ENCODE data around the gene PRPH2. TPM values are rescaled to one million over a fixed set of nuclear protein-coding genes. Genes with fewer than 3 reads are reported as not detected.

PRPH2 gene
- total and polyA plus RNA-seq, 2 donors (not counting 3 experiments of a cell fraction or from before 2014, with no cell fraction given) = 0.40 to 0.46 TPM

DNA sequence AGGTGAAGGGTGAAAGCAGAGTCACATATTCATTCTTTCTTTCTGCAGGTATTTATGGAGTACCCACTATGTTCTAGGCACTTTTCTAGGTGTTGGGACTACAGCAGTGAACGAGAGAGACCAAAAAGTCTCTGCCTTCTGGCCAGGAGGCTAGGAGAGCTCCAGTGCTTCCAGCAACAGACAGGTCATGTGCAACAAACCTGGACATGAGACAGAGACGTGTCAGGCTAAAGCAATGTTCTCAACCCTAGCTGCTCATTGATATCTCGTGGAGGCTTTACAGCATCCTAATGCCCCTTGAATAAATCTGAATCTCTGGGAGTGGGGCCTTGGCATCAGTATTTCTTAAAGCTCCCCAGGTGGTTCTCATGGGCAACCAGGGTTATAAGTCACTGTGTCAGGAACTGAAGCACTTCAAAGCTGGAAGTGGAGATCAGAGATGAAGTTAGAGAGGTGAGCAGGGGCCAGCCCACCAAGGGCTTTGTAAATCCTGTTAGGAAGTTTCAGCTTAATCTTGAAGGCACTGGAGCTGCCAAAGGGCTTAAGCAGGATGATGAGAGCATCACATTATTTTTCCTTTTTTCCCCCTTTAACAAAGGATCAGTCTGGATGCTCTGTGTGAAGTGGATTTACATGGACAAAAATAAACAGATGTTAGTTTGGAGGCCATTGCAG is 36.5 kb upstream of the PRPH2 start:
- Histone ChIP-seq H3K36me3 (ENCODE audit: control insufficient read depth in 2 of 2, extremely low read depth in 1 of 2, insufficient read depth in 2 of 2, low read length in 2 of 2) (no peaks in the 10 kb centered on the region), H4K20me1 (replicated peaks; ENCODE audit: control insufficient read depth, extremely low read depth, insufficient read depth, low read length) (no peaks in the 10 kb centered on the region), H3K9ac (replicated peaks; ENCODE audit: extremely low read depth, insufficient read depth, low read length) (no peak overlapping the region), H3K9me3 (replicated peaks; ENCODE audit: control insufficient read depth, insufficient read depth, low read length) (no peaks in the 10 kb centered on the region), H3K9me1 (replicated peaks; ENCODE audit: control insufficient read depth, extremely low read depth, insufficient read depth, low read length) (no peaks in the 10 kb centered on the region), H3K27me3 (ENCODE audit: control insufficient read depth in 2 of 2, insufficient read depth in 2 of 2, low read length in 2 of 2) (no peaks in the 10 kb centered on the region), H3K27ac (ENCODE audit: insufficient read depth, low read depth, low read length) (no peak overlapping the region), H3K4me1 (ENCODE audit: control insufficient read depth, extremely low read depth, insufficient read depth, low read length) (no peaks in the 10 kb centered on the region), H3K4me2 (ENCODE audit: insufficient read depth, low read length) (no peak overlapping the region), H3K4me3 (replicated peaks in 1 of 3; ENCODE audit: insufficient read depth in 1 of 3, low read depth in 1 of 3, low read length in 3 of 3) (no peak overlapping the region), H3K79me2 (ENCODE audit: control insufficient read depth, insufficient read depth, low read length) (no peaks in the 10 kb centered on the region), H2AFZ (ENCODE audit: low read depth, low read length) (no peak overlapping the region)
- ChIA-PET POLR2A (no interaction called here), CTCF (interaction anchor here (0.9 to 1.1 kb wide), 3 partner anchors 11 to 17 kb away, joined by 3 to 6 read pairs (median 3); partner anchors contain the start of gene TBCC)
- BruUV-seq (replicated peaks) = no TSS peak
- intact Hi-C loops (cut with micrococcal nuclease) = no loop called here
- FAIRE-seq = no peak
- no peak for DNase-seq (ENCODE audit: low read depth, low spot score)
- dilution Hi-C loops (cut with MboI; ENCODE audit: extremely low pct_ligation_motif_present, low sequenced_read_pairs) = no loop called here
- TF ChIP-seq JUN (IDR thresholded peaks at IDR 0.05; ENCODE audit: borderline replicate concordance, insufficient read depth, insufficient read length, low read depth) = no peak
- TF ChIP-seq MAX (IDR thresholded peaks at IDR 0.05; ENCODE audit: insufficient read depth, insufficient read length) = no peak
- TF ChIP-seq POLR2A (IDR thresholded peaks at IDR 0.05; ENCODE audit: low read depth, low read length) = no peak

DNA sequence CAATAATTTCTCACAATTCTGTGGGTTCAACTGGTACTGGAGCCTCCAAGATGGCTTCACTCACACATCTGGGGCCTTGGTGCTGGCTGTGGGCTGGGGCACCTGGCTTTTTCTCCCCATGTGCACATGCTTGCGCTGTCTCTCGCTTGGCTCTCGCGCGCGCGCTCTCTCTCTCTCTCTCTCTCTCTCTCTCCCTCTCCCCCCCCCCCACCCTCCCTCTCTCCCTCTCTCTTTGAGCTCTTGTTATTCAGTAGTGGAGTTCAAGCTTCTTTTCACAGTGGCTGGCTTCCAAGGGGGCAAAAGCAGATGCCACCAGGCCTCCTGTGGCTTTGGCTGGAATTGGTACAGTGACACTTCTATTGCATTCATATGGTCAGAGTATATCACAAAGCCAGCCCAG is 34.3 kb upstream of the PRPH2 start:
- H3K9ac ChIP-seq (replicated peaks; ENCODE audit: extremely low read depth, insufficient read depth, low read length) = no peak overlapping the region
- H3K4me3 ChIP-seq (replicated peaks in 1 of 3; ENCODE audit: insufficient read depth in 1 of 3, low read depth in 1 of 3, low read length in 3 of 3) = no peak overlapping the region
- ChIA-PET CTCF (no interaction called here), POLR2A (no interaction called here)
- no peaks in the 10 kb centered on the region for H3K4me1 ChIP-seq (ENCODE audit: control insufficient read depth, extremely low read depth, insufficient read depth, low read length)
- no peaks in the 10 kb centered on the region for H4K20me1 ChIP-seq (replicated peaks; ENCODE audit: control insufficient read depth, extremely low read depth, insufficient read depth, low read length)
- no peak overlapping the region for H2AFZ ChIP-seq (ENCODE audit: low read depth, low read length)
- no peaks in the 10 kb centered on the region for H3K9me1 ChIP-seq (replicated peaks; ENCODE audit: control insufficient read depth, extremely low read depth, insufficient read depth, low read length)
- no peaks in the 10 kb centered on the region for H3K79me2 ChIP-seq (ENCODE audit: control insufficient read depth, insufficient read depth, low read length)
- H3K9me3 ChIP-seq (replicated peaks; ENCODE audit: control insufficient read depth, insufficient read depth, low read length) = no peaks in the 10 kb centered on the region
- intact Hi-C loops (cut with micrococcal nuclease) (no loop called here), dilution Hi-C loops (cut with MboI; ENCODE audit: extremely low pct_ligation_motif_present, low sequenced_read_pairs) (no loop called here)
- H3K36me3 ChIP-seq (ENCODE audit: control insufficient read depth in 2 of 2, extremely low read depth in 1 of 2, insufficient read depth in 2 of 2, low read length in 2 of 2) = no peaks in the 10 kb centered on the region
- TF ChIP-seq JUN (IDR thresholded peaks at IDR 0.05; ENCODE audit: borderline replicate concordance, insufficient read depth, insufficient read length, low read depth) (no peak), POLR2AphosphoS5 (IDR thresholded peaks at IDR 0.05; ENCODE audit: insufficient read depth, low read depth, low read length) (no peak), EZH2 (IDR thresholded peaks at IDR 0.05; ENCODE audit: borderline replicate concordance, low read depth, low read length, severe bottlenecking) (no peak), POLR2A (IDR thresholded peaks at IDR 0.05; ENCODE audit: low read depth, low read length) (no peak), MYC (IDR thresholded peaks at IDR 0.05; ENCODE audit: low read depth, low read length) (no peak), MAX (IDR thresholded peaks at IDR 0.05; ENCODE audit: insufficient read depth, insufficient read length) (no peak), GATA2 (IDR thresholded peaks at IDR 0.05; ENCODE audit: insufficient read depth, insufficient read length, low read depth, low read length) (no peak), FOS (IDR thresholded peaks at IDR 0.05; ENCODE audit: borderline replicate concordance, insufficient read depth, low read length) (no peak)
- TF ChIP-seq, protein P1, sequence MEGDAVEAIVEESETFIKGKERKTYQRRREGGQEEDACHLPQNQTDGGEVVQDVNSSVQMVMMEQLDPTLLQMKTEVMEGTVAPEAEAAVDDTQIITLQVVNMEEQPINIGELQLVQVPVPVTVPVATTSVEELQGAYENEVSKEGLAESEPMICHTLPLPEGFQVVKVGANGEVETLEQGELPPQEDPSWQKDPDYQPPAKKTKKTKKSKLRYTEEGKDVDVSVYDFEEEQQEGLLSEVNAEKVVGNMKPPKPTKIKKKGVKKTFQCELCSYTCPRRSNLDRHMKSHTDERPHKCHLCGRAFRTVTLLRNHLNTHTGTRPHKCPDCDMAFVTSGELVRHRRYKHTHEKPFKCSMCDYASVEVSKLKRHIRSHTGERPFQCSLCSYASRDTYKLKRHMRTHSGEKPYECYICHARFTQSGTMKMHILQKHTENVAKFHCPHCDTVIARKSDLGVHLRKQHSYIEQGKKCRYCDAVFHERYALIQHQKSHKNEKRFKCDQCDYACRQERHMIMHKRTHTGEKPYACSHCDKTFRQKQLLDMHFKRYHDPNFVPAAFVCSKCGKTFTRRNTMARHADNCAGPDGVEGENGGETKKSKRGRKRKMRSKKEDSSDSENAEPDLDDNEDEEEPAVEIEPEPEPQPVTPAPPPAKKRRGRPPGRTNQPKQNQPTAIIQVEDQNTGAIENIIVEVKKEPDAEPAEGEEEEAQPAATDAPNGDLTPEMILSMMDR (IDR thresholded peaks at IDR 0.05; ENCODE audit: extremely low read depth in 1 of 2, insufficient read depth in 1 of 2, low read depth in 1 of 2, low read length in 2 of 2) = no peak
- BruUV-seq (replicated peaks) = no TSS peak
- no peaks in the 10 kb centered on the region for H3K27me3 ChIP-seq (ENCODE audit: control insufficient read depth in 2 of 2, insufficient read depth in 2 of 2, low read length in 2 of 2)
- H3K4me2 ChIP-seq (ENCODE audit: insufficient read depth, low read length) = no peak overlapping the region
- FAIRE-seq (no peak), DNase-seq (ENCODE audit: low read depth, low spot score) (no peak)
- no peak overlapping the region for H3K27ac ChIP-seq (ENCODE audit: insufficient read depth, low read depth, low read length)

All from endothelial cell of umbilical vein (primary cell).